GM18868 (cell line): Measurements from ENCODE around the gene SLC26A6.

Experiments used
- ATAC-seq: cut with Tn5 transposase; IDR thresholded peaks from one replicate; pipeline ENCODE4 v1.9.1; 2021; ENCODE audit warnings: mild to moderate bottlenecking, moderate library complexity; ENCODE audit not compliant: unreplicated experiment

SLC26A6 gene

DNA sequence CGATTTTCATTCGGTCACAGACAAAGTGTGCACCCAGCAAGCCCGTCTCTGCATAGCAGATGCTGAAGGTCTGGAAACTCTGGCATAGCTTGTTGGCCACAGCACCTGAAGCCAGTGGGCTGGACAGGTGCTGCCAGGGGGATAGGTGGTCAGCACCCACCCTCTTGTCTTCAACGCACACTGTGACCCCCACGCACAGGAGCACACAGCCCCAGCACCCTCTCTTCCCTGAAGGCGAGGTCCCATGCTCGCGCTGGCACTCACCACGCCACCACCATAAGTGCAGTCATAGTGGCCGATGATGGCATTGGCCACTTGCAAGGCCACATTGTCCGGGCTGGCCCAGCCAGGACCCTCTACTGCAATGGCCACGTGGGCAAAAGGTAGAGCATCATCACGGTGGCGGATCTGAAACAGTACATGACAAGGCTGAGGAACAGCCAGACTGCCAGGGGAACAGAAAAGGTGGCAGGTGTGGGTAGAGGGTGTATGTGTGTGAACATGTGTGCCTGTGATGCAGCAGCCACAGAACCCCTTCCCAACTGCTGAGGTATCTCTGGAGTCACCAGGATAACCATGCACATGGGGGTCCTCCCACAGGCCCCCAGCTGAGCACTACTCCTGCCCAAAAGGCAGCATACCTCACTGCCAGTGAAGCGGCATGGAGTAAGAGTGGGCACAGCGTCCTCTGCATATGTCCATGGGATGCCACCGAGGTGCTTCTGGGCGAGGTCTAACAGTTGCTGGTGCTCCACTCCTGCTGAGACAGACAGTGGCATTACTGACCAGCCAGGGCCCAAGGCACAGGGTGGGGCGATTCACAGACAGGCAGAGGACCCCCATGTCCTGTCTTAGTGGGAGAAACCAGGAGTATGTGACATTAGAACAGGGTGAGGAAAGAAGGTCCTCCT, 34.3 kb downstream of the SLC26A6 start:
- ATAC-seq, result no peak

DNA sequence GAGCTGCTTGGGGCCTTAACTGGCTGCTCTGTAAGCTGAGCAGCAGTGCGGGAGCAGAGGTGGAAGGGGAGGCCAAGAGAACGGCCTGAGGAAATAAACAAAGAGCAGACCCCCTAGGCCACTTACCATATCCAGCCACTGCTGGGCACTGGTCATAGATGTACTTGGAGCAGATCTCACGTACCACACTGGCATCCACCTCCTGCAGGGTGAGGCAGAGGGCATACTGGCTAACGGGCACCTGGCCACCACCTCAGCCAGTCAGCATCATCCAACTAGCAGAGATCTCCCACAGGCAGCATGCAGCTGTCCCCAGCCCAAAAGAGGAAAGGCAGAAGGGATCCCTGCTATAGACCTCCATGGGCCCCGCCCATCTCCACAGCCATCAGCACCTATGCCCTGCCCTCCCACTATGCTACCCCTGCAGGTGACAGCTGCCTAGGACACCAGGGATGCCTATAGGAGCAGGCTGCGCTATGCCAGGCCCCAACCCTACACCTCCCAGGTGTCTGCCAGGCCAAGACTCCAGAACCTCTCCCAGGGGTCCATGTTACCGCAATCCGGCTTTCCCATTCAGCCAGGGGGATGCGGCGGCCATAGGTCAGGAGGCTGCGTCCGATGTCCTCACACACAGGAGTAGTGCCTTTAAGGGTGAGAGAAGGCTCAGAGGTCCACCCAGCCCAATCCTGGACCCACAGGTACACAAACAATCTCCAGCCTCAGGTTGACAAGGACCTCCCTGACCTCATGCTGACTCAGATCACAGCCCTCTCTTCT, 35.6 kb downstream of the SLC26A6 start:
- no peak for ATAC-seq

DNA sequence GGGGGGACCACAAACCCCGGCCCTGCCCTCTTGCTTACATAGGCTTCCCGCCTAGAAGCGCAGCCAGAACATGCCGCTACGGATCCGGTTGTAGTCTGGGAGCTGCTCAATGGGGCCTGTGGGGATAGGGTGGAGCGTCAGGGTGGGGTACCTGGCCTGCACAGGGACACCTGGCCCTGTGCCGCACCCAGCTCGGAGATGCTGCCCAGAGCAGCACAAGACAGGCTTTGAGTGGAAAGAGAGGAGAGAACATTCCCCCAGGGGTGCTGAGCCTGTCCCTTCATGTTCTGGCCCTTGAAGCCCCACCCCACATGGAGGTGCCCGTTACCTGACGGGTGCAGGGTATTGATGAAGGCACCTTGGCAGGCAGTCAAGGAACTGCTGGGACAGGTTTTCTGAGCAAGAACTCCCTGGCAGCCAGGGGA, 36.2 kb downstream of the SLC26A6 start:
- no peak for ATAC-seq

DNA sequence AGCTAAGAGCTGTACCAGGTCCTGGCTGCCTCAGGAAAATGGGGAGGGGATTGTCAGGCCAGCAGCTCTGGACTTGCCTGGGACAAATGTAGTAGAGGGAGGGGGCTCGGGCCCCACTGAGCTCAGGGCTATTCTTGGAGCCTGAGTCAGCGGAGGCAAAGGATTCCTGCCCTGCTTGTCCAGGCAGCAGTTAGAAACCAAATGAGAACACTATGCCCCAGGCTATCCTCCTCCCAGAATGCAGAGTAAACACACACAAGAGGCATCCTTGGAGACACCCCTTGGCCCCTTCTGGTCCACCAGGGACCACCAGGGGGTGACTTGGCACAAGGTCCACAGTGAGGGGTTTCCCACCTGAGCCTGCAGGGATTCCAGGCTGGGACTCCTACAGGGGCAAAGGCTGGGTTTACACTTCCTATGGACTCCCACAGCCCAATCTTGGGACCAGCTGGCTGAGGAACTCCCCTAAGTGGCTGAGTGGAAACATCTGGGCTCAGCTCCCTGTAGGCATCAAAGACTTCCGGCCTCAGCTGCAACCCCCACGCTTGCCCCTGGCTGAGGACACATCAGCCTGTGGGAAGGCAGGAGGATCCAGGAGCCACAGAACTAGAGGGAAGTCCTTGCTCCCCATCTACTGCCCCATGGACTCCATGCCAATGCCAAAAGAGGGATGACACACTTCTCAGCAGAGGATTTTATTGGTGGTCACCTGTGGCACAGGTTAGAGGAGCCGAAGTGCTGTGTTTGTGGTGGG, 36.8 kb downstream of the SLC26A6 start:
- no peak for ATAC-seq

DNA sequence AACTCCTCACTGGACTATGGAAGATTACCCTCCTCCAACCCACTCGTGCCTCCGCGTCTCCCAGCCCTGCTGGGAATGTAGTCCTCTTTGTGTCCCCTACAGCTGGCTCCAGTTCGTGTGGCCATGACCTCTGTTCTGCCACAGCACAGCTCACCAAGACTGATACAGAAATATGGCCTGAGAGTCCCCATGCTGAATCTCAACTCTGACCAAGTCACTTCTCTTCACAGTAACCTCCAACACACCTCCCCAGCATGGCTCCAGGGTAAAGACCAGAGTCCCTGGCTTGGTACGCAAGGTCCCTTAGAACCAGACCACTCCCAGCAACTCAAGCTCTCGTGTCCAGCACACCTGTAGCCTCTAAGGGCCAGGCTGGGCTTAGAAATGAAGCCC, 37.9 kb downstream of the SLC26A6 start:
- no peak for ATAC-seq

DNA sequence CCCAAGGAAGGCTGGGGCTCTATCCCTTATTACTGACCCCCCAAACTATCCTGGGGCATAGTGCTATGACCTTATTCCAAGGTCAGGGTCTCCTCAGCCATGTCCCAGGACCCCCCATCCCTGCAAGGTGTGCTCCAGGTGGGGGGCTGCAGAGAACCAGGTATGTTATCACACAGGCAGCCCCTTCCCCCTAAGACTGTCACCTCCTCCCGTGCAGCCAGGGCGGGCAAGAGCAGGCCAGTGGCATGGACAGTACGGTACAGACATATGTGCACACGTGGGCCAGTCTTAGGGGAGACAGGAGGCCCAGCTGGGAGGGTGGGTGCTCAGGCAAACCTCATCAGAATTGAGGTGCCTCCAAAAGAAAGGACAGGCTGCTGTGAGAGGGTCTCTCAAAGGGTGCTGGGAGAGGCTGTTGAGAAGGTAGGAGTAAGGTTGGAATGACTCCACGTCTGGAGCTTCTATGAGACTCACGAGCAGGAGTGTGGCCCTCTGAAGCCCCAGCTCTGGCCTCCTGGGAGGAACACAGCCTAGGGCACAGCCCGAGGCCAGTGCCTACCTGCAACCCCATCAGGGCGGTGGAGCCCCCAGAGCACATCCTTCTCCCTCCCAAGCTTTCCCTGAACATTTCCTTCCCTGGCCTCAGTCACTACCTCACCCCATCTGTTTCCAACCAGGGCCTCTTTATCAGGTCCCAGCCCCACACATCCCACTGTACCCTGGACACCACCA, 38.4 kb downstream of the SLC26A6 start:
- no peak for ATAC-seq

DNA sequence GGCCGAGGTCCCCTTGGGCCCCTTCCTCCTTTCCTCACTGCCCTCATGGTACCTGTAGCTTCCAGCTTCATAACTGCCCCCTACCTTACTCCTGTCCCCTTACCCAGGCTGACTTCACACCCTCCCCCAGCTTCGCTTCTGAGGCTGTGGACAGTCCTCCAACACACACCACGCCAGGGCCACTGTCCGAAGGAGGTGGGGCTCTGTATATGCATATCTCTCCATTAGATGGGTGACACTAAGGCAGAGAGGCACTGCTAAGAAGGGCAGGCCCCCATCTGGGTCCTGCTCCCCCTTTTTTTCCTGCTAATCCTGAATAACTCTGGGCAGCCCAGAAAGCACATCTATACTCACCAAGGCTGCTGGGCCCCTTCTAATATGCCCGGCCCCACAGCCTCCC, 39.1 kb downstream of the SLC26A6 start:
- no peak for ATAC-seq

DNA sequence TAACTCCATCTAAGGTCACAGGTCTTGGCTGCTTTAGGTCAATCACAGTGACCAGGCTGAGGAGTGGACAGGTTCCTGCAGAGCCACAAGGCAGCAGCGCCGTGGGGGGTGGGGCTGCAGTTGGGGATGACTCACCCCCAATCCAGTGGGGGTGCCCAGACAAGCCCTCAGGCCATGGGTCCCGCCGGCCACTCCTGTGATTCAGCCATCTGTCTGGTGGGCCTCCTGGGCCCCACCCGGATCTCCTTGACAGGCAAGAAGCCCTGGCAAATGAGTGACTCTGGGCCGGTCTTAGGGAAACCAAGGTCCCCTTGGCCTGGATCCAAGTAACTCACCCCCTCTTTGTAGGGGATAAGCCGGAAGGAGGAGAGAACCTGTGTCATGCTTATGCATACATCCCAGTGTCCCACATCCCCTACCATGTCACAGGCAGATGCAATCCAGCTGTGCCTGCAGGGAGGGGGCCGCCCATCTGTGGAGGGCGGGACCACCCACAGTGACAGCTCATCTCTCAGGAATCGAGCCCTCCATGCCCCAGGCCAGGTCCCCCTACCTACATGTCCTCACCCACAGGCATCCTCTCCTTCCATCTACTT, 39.6 kb downstream of the SLC26A6 start:
- ATAC-seq, result no peak

DNA sequence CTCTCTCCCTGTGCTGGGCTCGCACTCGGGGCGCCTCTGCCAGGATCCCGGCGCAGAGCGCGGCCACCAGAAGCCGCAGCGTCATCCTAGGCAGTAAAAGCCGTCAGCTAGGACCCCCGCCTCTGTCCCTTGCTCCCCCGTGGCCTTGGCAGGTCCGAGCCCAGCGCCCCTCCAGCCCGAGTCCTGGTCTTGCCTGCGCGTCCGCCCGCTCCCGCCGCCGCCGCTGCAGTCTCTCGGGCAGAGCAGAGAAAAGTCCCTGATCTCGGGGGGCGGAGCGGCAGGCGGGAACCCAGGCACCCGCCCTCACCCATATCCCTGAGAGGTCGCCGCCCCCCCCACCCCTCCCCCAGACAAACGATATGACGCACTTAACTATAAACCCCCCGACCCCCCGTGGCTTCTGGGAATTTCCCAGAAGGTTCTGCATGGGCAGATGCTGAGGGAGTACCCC, 40.2 kb downstream of the SLC26A6 start, which contains the start of gene COL7A1:
COL7A1 (minus strand) TSS at position 255 of the 451 bp plus-strand sequence; CDS start at position 85, 170 bp downstream.
- no peak for ATAC-seq

DNA sequence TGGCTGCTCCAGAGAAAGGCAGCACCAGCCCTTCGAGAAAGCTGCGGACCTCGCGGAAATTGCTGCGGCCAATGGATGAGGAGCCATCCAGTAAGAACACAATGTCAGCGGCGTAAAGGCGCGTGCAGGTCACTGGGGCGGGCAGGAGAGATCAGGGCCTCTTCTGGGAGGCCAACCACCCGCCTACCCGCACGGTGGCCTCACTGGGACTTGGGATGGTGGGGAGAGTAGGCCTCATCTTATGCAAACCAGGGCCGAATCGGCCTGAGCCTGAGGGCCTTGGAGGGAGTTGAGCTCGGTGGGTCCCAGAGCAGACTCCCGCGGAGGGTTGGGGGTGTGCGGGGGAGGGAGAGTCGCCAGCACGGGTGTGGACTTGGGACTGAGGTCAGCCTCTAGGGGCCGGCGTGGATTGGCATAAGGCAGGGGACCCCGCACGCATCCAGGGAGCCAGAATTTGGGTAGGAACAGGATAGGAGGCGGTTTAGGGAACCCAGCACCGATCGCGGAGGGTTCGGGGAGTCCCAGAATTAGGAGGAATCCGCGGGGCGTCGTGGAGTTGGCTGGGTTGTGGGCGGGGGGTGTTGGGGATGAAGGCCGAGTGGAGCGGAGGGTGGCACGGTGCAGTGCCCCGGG, 40.7 kb downstream of the SLC26A6 start:
- no peak for ATAC-seq

DNA sequence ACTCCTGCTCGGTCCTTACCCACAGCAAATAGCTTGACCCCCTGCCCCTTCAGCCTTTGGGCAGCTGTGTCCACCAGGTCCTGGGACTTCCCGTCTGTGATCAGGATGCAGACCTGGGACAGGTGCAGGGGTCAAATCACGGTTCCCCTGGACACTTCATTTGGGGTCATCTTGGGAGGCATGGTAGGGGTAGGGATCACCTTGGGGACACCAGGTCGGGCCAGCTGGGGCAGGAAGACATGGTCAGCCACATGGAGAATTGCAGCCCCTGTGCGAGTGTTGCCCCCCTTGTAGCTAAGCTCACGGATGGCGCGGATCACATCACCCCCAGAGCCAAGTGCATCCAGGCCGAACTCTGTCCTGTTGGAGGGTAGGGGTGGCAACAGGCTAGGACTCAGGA, 41.9 kb downstream of the SLC26A6 start:
- ATAC-seq, result no peak

DNA sequence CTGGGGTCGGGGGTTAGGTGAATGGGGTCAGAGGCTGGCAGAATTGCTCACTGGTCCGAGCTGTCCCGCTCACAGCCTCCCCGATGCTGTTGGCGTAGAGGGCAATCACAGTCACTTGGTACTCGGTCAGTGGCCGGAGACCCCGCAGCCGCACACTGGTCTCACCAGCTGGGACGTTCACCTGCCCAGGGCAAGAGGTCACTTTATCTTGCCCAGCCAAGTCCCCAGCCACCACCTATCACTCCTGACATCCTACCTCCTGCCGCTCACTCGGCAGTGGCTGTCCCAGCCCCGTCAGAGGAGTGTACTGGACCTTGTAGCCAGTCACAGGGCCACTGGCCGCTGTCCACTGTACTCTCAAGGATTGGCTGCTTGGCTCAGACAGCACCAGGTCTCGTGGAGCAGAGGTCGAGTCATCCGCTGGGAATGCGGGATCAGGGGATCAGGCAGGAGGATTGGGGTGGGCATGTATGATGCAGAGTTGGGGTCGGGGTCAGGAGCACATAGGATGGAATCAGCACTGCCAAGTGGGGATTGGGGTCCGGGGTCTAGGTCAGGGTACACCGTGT, 42.7 kb downstream of the SLC26A6 start:
- ATAC-seq, result no peak

DNA sequence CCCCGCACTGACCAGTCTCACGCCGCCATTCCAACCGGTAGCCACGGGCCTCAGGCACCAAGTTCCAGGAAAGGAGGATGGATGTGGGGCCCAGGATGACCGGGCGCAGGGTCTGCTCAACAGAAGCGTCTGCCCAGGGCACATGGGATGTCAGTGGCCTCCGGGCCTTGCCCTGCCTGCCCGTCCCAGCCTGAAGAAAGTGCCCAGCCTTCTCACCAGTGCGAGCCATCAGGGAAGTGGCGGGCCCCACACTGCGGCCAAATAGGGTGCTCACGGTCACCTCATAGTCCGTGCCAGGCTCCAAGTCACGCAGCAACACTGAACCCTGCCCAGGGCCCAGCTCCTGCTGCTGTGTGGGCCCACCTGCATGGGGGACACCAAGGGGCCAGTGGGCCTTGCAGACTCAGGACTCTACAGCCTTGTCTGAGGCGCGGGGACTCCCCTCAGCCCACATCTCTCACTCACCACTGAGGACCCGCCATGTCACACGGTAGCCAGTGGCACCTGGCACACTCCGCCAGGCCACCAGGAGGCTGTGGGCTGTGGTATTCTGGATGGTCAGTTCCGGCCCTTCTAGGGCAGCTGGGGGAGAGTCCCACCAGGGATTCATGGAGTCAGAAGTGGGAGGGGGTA, 43.3 kb downstream of the SLC26A6 start:
- ATAC-seq, result no peak

DNA sequence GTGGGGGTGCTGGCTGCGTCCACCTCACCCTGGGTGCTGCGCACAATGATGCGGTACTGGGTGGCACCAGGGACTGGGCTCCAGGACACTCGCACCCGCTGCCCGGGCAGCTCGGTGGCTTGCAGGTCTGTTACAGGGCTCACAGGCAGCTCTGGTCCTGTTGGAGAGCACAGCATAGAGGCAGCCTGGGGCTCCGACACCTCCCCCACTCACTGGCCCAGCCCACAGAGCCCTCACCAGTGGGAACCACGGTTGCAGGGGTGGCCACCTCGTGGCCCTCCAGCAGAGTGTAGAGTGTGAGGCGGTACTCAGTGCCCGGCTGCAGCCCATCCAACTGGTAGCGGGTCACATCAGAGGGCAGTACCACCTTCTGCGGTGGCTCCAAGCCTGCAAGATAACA, 43.8 kb downstream of the SLC26A6 start:
- no peak for ATAC-seq

DNA sequence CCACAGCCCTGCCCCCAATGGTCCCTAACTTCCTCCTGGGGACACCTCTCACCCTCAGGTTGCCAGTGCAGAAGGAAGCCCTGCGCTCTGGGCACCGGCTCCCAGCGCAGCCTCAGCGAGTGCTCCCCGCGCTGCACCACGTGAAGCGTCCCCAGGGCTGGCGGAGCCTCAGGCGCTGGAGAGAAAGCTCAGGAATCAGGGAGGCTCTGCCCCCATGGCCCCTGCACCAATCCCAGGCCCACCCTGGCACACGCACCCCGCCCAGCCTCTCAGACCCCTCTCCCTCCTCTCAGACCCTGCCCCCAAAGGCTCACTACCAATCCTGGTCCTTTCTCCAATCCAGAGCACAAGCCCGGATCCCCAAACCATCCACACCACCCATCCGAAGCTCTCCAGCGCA, 47.0 kb downstream of the SLC26A6 start:
- no peak for ATAC-seq

DNA sequence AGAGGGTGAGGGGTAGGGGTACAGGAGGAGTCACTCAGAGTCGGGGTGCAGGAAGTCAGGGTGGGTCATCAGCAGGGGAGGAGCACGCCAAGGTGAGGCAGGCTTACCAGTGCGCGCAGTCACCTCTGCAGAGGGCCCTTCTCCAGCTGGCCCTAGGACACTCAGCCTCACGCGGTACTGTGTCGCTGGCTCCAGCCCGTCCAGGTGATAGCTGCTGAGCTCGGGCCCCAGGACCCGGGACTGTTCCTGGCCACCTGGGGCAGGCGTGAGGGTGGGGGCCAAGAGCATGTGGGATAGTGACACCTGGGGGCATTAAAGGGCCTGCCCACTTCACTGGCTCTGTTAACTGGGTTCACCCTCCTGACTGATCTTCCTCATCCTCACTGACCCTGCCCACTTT, 47.6 kb downstream of the SLC26A6 start:
- no peak for ATAC-seq

DNA sequence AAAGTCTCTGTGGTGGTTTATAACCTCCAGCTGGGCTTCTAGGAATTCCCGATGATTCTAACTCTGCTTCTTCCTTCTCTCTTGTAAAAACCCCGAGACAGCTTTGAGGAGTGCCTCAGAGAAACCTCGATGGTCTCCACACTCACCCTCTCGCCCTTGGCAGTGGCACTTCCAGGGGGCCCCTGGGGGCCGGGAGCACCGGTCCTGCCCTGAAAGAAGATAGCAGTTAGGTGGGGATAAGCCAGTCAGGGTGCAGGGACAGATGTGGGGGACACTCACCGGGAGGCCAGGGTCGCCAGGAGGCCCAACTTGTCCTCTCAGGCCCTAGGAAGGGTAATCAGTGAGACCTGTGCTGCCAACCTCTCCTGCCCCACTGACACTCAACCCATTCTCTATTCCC, 49.9 kb downstream of the SLC26A6 start:
- no peak for ATAC-seq

DNA sequence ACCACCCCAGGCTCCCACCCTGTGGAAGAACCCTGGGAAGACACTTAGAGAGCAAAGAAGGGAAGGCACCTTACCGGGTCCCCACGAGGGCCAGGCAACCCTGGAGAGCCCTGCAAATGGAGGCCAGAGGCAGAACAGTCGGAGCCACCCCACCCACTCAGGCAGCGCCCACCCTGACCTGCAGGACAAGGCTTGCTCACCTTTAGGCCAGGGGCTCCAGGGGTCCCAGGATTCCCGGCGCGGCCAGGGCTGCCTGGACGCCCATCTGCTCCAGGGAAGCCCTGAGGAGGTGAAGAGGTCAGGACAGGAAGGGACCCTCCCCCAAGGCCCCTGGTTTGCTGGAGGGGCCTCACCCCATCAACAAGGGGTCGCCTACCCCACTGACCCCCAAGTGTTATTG, 50.4 kb downstream of the SLC26A6 start:
- no peak for ATAC-seq
